Measurements from ENCODE around the gene RASSF7. TPM values are rescaled to one million over a fixed set of nuclear protein-coding genes. Genes with fewer than 3 reads are reported as not detected.
"Not testable (repeated sequence)": the region's sequence is repeated elsewhere in the genome, so short reads cannot be mapped to it uniquely, and the experiment has no call there.

RASSF7 gene
- total RNA-seq, 1 experiment from 2014 or later = 7.4 TPM

GRCh38 chr11:567011-567628 lies 6.3 kb downstream of the RASSF7 start:
- no peak for DNase-seq (ENCODE audit: low read depth)

GRCh38 chr11:567629-568292 lies 7.0 kb downstream of the RASSF7 start:
- no peak for DNase-seq (ENCODE audit: low read depth)

GRCh38 chr11:568306-569157 lies 7.8 kb downstream of the RASSF7 start:
- DNase-seq (ENCODE audit: low read depth) = peak; percentile 92

GRCh38 chr11:569158-569885 lies 8.6 kb downstream of the RASSF7 start:
- no peak for DNase-seq (ENCODE audit: low read depth)

- DNase-seq (ENCODE audit: low read depth) = no peak
Measured at GRCh38 chr11:571802-572185, 11.0 kb downstream of the RASSF7 start.

GRCh38 chr11:573146-573759 lies 12.5 kb downstream of the RASSF7 start:
- no peak for DNase-seq (ENCODE audit: low read depth)

GRCh38 chr11:574031-574570 lies 13.3 kb downstream of the RASSF7 start:
- DNase-seq (ENCODE audit: low read depth) = not testable (repeated sequence)

GRCh38 chr11:574632-575312 lies 14.0 kb downstream of the RASSF7 start:
- DNase-seq (ENCODE audit: low read depth) = no peak

- DNase-seq (ENCODE audit: low read depth) = peak; percentile 54
Measured at GRCh38 chr11:575313-575995, 14.7 kb downstream of the RASSF7 start.

- DNase-seq (ENCODE audit: low read depth) = peak; percentile 89
Measured at GRCh38 chr11:575996-576768, 15.4 kb downstream of the RASSF7 start, which contains the start of gene PHRF1. PHRF1 (plus strand) TSS chr11:576470; CDS start chr11:581513, 5,043 bp downstream.

GRCh38 chr11:576811-577610 lies 16.2 kb downstream of the RASSF7 start:
- DNase-seq (ENCODE audit: low read depth) = no peak

GRCh38 chr11:577611-577894 lies 16.8 kb downstream of the RASSF7 start:
- no peak for DNase-seq (ENCODE audit: low read depth)

GRCh38 chr11:578276-579035 lies 17.7 kb downstream of the RASSF7 start:
- no peak for DNase-seq (ENCODE audit: low read depth)

GRCh38 chr11:579830-580601 lies 19.2 kb downstream of the RASSF7 start:
- no peak for DNase-seq (ENCODE audit: low read depth)

- no peak for DNase-seq (ENCODE audit: low read depth)
Measured at GRCh38 chr11:581342-581741, 20.6 kb downstream of the RASSF7 start.

GRCh38 chr11:581752-582151 lies 21.0 kb downstream of the RASSF7 start:
- DNase-seq (ENCODE audit: low read depth) = no peak

- no peak for DNase-seq (ENCODE audit: low read depth)
Measured at GRCh38 chr11:584287-584686, 23.5 kb downstream of the RASSF7 start.

Measured in RPMI7951 (cell line).